Ectodermal cell (in vitro differentiated cells): Measurements from ENCODE around the gene RBMS3.
A peak's percentile ranks its signal among the peaks of the same experiment; 100 is the strongest.

ENCODE experiments used
- H3K27ac ChIP-seq: 2 replicates; pipeline ENCODE4 v1.7.0; 2013; ENCODE audit warnings: mild to moderate bottlenecking, low read depth, low read length; ENCODE audit not compliant: insufficient read depth, poor library complexity, severe bottlenecking
- H3K27me3 ChIP-seq: 2 replicates; pipeline ENCODE4 v1.7.0; 2013; ENCODE audit warnings: mild to moderate bottlenecking, low read length; ENCODE audit not compliant: insufficient read depth, control insufficient read depth, poor library complexity, severe bottlenecking
- H3K36me3 ChIP-seq: one replicate; pipeline ENCODE4 v1.7.0; 2013; ENCODE audit warnings: low read length; ENCODE audit not compliant: control insufficient read depth, insufficient read depth
- H3K4me1 ChIP-seq: one replicate; pipeline ENCODE4 v1.7.0; 2013; ENCODE audit warnings: low read length; ENCODE audit not compliant: control insufficient read depth, insufficient read depth
- H3K4me3 ChIP-seq: 2 replicates; pipeline ENCODE4 v1.7.0; 2013; ENCODE audit warnings: low read depth, low read length, control low read depth; ENCODE audit not compliant: insufficient read depth
- H3K9me3 ChIP-seq: 2 replicates; pipeline ENCODE4 v1.7.0; 2013; ENCODE audit warnings: mild to moderate bottlenecking, low read length, moderate library complexity; ENCODE audit not compliant: control insufficient read depth
- WGBS, 2 experiments: methylation state at CpG; one replicate each; pipeline ENCODE4 v1.1.7; 2013; ENCODE audit warnings: missing lambda C conversion rate in 2 of 2; 5-methylcytosine and 5-hydroxymethylcytosine counted together

RBMS3 gene

GRCh38 chr3:29416514-29416913, 135.6 kb downstream of the RBMS3 start:
- Histone ChIP-seq H3K27me3 (no peaks in the 10 kb centered on the region), H3K9me3 (no peaks in the 10 kb centered on the region), H3K4me1 (peaks cover 4% of the 10 kb centered on the region), H3K36me3 (no peaks in the 10 kb centered on the region), H3K4me3 (no peak overlapping the region), H3K27ac (no peak overlapping the region)
- WGBS, 2 experiments, result 83 to 90% methylated on average over 1 of the region's 2 CpGs

- H3K4me3 ChIP-seq, result no peak overlapping the region
- H3K27me3 ChIP-seq, result no peaks in the 10 kb centered on the region
- H3K27ac ChIP-seq, result no peak overlapping the region
- WGBS, 2 experiments, result 93 to 97% methylated on average over 6 of the region's 6 CpGs
- H3K9me3 ChIP-seq, result no peaks in the 10 kb centered on the region
- H3K4me1 ChIP-seq, result no peaks in the 10 kb centered on the region
- H3K36me3 ChIP-seq, result no peaks in the 10 kb centered on the region
These were observed 139.2 kb downstream of the RBMS3 start for GRCh38 chr3:29420106-29420505.

GRCh38 chr3:29426302-29427226, 145.7 kb downstream of the RBMS3 start:
- Histone ChIP-seq H3K4me3 (no peak overlapping the region), H3K9me3 (no peaks in the 10 kb centered on the region), H3K27ac (no peak overlapping the region), H3K4me1 (peaks cover 16% of the 10 kb centered on the region), H3K27me3 (no peaks in the 10 kb centered on the region), H3K36me3 (no peaks in the 10 kb centered on the region)
- WGBS, 2 experiments, result 97% methylated on average over 2 of the region's 2 CpGs; no CpG with 5 or more reads in 1 of the 2 experiments

- no peak overlapping the region for H3K27ac ChIP-seq
These were observed 146.6 kb downstream of the RBMS3 start for GRCh38 chr3:29427266-29428103.

GRCh38 chr3:29429055-29429679, 148.3 kb downstream of the RBMS3 start:
- 88 to 94% methylated on average over 2 of the region's 4 CpGs for WGBS, 2 experiments
- H3K4me1 ChIP-seq, result peaks cover 16% of the 10 kb centered on the region
- H3K27me3 ChIP-seq, result no peaks in the 10 kb centered on the region
- no peak overlapping the region for H3K4me3 ChIP-seq
- no peaks in the 10 kb centered on the region for H3K9me3 ChIP-seq
- H3K36me3 ChIP-seq, result no peaks in the 10 kb centered on the region
- no peak overlapping the region for H3K27ac ChIP-seq

More at GRCh38 chr3:29427266-29428103, 146.6 kb downstream of the RBMS3 start:
- H3K4me3 ChIP-seq, result no peak overlapping the region
- no peaks in the 10 kb centered on the region for H3K36me3 ChIP-seq
- peaks cover 16% of the 10 kb centered on the region for H3K4me1 ChIP-seq
- H3K27me3 ChIP-seq, result no peaks in the 10 kb centered on the region
- no peaks in the 10 kb centered on the region for H3K9me3 ChIP-seq
- 94 to 97% methylated on average over 6 to 7 of the region's 7 CpGs for WGBS, 2 experiments

- H3K27me3 ChIP-seq, result no peaks in the 10 kb centered on the region
- H3K4me3 ChIP-seq, result no peak overlapping the region
- WGBS, 2 experiments, result 42 to 76% methylated on average over 1 of the region's 1 CpG
- H3K9me3 ChIP-seq, result no peaks in the 10 kb centered on the region
- no peaks in the 10 kb centered on the region for H3K36me3 ChIP-seq
- H3K4me1 ChIP-seq, result peaks cover 16% of the 10 kb centered on the region
- H3K27ac ChIP-seq, result peak overlapping the region; percentile 64
These were observed 149.7 kb downstream of the RBMS3 start for GRCh38 chr3:29430558-29430971.

- Histone ChIP-seq H3K27me3 (no peaks in the 10 kb centered on the region), H3K9me3 (no peaks in the 10 kb centered on the region), H3K4me3 (no peak overlapping the region), H3K4me1 (no peaks in the 10 kb centered on the region), H3K36me3 (no peaks in the 10 kb centered on the region), H3K27ac (no peak overlapping the region)
These were observed 155.9 kb downstream of the RBMS3 start for GRCh38 chr3:29436612-29437323.

GRCh38 chr3:29438580-29438979, 157.7 kb downstream of the RBMS3 start:
- Histone ChIP-seq H3K4me3 (no peak overlapping the region), H3K27ac (no peak overlapping the region), H3K36me3 (no peaks in the 10 kb centered on the region), H3K4me1 (no peaks in the 10 kb centered on the region), H3K9me3 (no peaks in the 10 kb centered on the region), H3K27me3 (no peaks in the 10 kb centered on the region)
- WGBS, 2 experiments, result 94 to 100% methylated on average over 1 to 3 of the region's 3 CpGs

GRCh38 chr3:29440413-29441305, 159.8 kb downstream of the RBMS3 start:
- H3K9me3 ChIP-seq, result no peaks in the 10 kb centered on the region
- H3K27me3 ChIP-seq, result no peaks in the 10 kb centered on the region
- H3K36me3 ChIP-seq, result no peaks in the 10 kb centered on the region
- no peak overlapping the region for H3K27ac ChIP-seq
- no peak overlapping the region for H3K4me3 ChIP-seq
- H3K4me1 ChIP-seq, result no peaks in the 10 kb centered on the region
- WGBS, 2 experiments, result 64 to 66% methylated on average over 13 of the region's 13 CpGs
